GM21737 (cell line): ENCODE measurements around the gene DENND1A.

Experiments used
- ATAC-seq: cut with Tn5 transposase; IDR thresholded peaks from one replicate; pipeline ENCODE4 v1.9.1; 2021; ENCODE audit warnings: mild to moderate bottlenecking, moderate library complexity; ENCODE audit not compliant: unreplicated experiment

Gene DENND1A

DNA sequence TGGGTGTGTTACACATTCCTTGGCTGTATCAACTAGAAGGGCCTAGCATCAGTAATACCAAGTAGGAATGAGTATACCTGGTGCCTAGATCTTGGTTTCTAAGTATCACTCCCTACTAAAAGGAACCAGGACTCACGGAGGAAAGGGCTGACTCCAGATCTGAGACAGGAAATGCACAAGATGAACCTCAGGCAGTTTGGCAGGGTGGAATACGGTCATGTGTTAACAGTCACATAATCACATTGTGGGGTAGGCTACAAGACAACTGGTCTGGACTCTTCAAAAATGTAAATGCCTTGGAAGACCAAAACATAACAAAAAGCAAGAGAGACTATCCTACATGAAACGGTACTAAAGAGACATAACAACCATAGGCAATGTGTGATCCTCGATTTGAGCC lies 415.2 kb downstream of the DENND1A start:
- ATAC-seq, result no peak

DNA sequence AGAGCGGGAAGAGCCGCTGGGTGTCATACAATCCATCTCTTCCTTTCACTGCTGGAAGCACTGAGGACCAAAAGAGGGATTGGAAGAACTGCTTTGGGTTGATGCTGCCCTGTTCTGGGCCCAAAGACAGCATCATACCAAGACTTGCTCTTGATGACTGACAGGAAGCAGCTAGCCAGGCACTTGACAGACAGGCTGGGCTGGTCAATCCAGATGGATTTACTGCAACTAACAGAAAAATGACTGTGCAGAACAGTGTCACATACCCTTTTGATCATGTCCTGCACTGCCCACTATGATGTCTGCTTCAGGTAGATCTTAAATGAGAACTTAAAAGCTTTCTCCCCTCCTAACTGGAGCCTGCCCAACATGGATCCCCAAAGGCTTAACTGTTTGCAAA lies 416.4 kb downstream of the DENND1A start:
- ATAC-seq, result no peak

DNA sequence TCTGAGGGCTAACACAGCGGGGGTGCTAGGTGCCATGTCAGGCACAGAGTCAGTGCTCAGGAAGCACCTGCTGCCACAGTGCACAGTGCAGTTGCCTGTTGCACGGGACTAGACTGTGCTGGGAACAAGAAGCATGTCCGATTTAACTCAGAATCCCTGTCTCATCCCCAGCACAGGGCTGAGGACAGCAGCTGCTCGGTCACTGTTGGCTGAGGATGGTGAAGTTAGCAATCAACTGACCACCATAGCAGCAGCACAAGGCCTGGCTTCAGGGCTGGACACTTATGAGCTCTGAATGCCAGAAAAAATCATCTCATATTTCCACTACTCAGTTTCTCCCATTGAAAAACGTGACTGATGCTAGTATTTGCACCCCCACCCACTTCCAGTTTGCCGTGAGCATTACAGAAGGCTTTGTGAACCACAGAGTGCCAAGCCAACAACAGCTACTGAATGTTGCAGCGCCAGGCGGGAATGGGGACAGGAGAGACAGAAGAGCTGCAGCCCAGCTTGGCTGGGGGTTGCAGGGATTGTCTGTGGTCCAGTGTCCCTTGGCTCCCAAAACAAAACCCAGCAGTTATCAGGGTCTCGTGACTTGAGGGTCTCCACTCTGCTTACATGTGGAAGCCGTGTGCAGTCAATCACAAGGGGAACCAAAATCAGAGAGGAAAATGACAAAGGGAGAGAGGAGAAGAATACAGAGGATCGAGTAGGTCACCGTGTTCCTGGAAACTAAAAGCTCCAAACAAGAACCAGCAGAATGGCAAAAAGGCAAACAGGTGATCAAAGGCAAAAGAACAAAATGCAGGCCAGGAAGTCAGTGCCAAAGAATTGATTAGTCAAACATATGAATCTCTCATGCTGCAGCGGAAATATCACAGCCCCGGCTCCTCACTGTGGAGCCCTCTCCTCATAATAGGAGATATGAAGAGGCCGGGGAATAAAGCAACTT lies 418.3 kb downstream of the DENND1A start:
- ATAC-seq, result no peak

DNA sequence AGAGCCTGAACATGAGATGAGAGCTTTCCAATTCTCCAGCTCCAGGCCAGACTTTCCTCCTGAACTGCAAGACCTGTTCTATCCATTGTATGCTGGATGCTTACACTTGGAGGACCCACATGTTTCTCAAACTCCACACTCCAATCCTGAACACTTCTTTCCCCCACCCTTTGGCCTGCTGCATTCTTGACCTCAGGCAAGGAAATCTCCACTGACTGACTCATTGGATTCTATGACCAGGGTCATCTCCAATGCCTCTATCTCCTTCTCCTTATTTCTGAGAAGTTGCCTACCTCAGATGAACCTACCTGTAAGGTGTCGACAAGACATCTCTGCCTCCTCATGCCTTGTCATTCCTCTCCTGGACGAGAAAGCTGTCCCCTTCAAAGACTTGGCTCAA lies 420.3 kb downstream of the DENND1A start:
- no peak for ATAC-seq

DNA sequence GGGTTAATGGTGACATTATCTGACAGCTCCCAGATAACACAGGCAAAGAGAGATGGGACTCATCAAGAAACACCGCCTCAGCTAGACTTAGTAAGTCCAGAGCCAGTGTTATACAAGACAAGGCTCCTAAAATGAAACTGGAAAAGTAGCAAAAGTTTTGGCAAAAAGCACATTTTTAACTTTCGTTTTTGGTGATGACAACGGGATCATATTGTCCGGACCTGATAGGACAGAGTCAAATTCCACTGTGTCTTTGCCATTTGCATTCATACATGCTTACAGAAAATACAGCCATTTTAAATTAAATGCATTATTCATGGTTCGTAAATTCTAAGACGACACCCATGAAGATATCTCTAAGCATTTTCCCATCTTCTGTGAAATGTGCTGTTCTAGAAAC lies 421.9 kb downstream of the DENND1A start:
- no peak for ATAC-seq

DNA sequence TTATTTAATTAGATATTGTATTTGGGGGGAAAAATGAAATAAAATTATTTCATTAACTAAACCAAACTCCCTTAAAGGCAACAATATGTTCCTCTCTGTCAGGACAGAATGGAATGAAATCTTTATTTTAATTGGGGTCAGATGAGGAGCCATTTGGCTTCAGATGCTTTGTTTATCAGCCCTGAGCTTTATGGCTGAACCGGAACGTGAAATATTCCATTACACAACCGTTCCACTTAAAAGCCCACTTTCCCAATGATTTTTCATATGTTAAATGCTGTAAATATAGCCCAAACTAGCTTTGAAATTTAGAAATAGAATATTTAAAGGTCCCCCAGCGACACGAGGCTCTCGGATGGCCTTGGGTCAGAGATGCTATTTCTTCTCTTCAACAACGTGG lies 424.4 kb downstream of the DENND1A start:
- ATAC-seq, result no peak

DNA sequence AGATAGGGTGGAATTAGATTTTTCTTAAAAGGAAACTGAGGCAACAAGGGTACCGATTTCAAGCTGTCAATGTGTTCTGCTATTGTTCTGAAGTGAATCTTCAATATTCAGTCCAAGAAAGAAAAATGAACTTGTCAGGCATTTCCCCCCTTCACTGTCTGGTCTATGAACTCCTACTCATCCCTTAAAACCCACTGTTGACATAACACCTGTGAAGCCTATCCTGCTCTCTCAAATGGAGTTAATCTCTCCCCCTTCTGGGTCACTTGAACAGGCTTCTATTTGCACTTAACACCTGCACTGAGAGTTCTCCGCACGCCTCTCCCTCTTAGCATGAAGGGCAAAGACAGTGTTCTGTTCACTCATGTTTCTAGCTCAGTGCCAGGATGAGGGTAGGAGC lies 429.6 kb downstream of the DENND1A start:
- ATAC-seq, result no peak

DNA sequence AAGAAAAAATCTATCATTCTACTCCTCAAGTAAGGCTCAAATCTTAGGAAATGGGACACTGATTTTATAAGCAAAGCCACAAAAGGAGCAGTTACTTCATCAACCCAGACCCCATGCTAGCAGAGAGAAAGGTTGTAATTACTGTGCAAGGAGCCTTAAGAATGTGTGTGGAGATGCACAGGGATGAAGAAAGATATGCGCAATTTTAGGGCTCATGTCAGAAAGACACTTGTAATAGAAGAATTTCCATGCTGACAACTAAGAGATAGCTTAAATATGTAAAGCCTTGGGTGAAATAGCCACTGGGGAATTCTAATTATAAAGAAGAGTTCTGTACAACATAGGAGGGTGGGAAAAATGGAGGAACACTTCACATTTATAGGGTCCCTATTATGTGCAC lies 432.1 kb downstream of the DENND1A start:
- ATAC-seq, result no peak

DNA sequence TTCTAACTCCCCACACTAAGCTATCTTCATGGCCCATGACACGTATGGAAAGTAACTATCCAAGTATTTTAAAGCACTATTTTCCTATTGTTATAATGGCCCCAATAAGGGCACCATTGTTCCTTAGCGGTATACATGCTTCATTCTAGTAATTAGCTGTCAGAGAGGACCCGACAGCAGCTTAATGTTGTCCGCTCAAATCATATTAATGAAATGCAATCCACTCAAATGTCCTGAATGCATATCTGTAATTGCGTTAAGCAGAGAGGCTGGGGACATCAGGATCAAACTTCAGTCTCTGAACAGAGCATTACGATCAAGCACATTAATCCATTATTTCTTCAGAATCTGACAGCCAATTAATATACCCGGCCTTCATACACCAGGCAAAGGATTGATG lies 434.2 kb downstream of the DENND1A start:
- ATAC-seq, result no peak

DNA sequence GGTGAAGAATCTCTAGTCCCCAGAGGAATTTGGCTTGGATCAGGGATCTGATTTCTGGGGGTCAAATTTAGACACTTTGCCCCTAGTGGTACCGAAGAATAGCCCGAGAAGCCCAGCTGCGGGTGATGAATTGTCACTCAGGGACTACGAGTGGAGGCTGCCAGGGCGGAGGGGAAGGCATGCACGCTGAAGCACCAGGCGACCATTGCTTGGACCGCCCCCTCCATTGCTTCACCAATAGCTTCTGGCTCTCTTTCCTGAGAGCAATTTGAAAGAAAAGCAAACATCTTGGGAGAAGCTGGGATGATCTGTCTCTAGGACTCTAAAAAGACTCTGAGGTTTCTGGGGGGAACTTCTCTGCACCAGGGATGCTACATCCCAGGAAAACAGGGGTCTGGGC lies 436.3 kb downstream of the DENND1A start:
- ATAC-seq, result no peak

DNA sequence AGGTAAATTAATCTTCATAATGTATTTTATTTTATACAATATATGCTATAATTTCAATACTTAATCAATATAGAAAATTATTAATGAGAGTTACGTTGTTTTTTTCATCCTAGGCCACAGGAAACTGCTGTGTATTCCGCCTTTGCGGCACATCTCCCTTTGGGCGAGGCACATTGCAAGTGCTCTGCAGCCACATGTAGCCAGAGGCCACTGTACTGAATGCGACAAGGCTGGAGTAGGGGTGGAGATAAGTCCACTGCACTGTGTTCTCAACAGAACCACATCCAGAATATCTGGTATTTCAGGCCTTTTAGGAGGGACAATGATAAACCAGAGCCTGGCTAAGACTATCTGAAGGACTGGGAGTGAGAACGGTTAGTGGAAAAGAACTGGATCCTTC lies 439.2 kb downstream of the DENND1A start:
- ATAC-seq, result no peak

DNA sequence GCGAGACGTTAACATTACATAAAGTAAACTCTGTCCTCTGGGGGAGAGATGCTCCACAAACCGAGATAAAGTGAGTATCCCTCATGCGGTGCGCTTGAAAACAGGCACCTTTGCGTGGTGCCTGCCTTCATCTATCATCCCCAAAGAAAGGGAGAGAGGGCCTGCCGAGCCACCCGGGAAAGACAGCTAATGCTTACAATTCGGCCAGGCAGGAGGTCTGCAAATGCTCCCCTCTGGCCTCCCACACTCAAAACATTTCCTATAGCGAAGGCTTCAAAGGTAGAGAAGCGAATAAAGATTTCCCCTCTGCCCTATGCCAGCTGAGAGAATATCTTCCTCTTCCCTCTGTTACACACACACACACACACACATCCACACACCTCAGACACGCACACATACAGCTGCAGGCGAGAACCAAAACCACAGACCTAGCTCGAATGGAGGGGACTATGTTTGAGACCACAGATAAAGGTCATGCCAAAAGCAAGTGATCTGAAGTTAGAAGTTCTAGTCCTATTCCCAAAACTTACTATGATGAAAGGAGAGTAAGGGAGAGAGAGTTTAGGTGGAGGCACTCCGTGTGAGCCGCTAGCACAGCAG lies 441.1 kb downstream of the DENND1A start:
- no peak for ATAC-seq

DNA sequence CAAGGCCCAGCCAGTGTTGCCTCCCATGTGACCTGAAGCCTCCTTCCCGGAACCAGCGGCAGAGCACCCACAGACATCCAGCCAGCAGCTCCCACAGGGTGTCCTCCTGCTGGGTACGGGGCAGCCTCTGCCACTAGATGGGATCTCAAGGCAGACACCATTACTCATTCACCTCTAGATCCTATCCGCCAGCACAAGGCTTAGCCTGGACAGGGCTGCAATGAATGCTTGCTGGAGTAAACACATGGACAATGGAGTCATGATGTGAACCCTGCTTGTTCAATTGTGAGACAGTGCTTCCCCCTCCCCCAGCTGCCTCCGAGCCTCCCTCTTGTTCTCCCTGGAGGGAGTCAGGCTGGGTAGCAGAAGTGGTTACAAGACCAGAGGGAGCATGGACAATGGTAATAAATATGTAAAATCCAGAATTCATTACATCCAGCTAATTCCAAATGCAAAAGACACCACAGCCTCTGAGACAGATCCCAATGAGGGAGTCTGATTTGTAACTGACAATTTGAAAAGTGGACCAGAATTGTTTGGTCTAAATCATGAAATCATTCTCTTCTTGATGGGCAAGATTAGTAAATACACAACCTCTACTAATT lies 441.9 kb downstream of the DENND1A start:
- no peak for ATAC-seq

DNA sequence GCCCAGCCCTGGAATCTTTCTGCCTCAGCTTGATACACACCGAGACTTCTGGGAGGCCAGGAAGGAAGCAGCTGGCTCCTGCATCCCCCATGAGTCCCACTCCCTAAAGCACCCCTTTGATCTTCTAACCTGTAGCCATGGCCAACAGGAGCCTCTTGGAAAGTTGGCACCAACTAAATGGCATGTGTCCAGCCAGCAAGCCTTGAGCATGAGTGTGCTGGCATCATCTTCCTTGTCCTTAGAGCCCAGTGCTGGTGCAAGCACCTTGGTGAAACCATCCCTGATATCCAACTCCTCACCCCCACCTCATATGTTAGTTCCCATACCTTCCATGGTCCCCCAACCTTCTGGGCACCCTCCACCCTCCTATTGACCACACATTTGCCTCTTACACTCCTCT lies 443.5 kb downstream of the DENND1A start:
- no peak for ATAC-seq

DNA sequence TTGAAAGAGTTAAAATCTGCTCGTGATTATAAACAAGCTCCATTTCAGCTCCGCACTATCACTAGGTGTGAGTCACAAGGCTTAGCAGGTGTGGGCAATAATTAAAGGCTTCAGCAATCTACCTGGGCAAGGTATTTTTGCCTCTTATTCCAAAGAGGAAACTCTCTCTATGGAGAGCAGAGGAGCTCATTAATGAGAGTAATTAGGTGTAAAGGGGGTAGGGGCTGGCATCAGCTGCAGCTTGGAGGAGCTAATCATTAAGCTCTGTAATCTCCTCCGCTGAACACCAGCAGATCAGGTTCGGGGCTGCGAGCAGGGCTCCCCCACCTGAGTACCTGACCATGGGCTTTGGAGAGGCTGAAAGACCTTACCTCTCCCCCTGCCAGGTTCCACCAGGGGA lies 444.7 kb downstream of the DENND1A start:
- ATAC-seq, result no peak

DNA sequence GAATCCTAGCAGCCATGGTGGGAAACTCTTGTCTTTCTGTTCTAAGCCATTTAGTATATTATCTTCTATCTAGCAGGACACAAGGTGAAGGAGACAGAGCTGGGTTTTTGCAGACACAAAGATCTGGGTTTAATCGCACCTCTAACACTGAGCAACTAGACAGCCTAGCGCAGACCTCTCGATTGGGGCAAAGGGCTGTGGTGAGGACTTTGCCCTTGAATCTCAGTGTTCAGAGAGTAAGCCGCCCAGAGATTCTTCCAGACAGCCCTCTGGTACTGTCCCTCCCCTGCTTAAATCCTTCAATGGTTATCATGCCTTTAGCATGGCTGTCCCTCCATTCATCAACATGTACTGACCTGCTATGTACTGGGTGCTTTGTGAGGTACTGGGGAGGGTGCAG lies 445.8 kb downstream of the DENND1A start:
- ATAC-seq, result no peak

DNA sequence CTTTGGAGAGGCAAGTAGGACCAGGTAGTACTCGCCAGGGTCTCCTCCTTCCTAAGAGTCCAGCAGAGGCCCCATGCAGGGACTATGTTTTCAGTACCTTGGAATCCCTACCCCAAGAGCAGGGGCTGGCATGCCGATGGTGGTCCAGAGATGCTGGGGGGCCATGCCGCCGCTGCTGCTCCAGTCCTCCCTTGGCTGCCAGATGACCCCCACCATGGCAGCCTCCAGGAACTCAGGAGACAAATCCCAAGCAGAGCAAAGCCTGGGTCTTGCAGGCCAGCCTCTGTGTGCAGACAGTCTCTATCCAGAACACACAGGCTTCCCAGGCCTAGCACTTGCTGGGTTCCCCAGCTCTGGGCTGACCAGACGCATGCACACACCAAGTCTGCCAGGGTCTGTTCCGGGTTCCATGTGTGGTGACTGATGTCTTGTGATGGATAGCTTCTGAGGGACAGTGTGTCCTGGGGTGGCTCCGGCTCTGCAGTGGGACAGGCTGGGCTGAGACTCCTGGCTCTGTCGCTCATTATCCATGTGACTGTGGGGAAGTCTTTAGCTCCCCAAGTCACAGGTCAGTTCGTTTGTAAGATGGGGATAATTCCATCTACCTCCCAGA lies 446.6 kb downstream of the DENND1A start:
- ATAC-seq, result no peak

DNA sequence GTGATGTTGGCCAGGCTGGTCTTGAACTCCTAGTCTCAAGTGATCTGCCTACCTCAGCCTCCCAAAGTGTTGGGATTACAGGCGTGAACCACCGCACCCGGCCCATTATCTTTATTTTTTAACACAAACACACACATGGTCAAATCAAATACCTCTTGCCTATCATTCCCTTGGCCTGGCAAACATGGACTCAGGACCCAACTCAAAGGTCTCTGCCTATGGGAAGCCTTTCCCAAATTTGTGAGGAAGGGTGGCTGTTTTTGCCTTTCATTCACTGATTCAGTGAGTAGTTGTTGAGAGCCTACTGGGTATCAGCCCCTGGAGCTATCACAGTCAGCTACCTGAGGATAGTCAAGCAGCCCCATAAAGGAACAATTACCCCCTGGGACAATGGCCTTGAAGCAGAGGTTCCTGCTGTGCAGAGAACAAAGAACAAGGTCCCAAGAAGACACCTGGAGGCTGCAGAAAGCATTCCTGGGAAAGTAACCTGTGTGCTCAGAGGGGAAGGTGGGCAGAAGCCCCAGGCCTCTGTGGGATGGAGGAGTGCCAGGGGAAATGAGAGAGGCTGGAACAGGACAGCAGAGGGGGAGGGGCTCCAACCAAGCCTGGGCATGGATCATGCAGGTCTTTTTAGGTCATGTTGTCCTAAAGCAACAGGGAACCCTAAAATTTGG lies 447.5 kb downstream of the DENND1A start:
- ATAC-seq, result no peak

DNA sequence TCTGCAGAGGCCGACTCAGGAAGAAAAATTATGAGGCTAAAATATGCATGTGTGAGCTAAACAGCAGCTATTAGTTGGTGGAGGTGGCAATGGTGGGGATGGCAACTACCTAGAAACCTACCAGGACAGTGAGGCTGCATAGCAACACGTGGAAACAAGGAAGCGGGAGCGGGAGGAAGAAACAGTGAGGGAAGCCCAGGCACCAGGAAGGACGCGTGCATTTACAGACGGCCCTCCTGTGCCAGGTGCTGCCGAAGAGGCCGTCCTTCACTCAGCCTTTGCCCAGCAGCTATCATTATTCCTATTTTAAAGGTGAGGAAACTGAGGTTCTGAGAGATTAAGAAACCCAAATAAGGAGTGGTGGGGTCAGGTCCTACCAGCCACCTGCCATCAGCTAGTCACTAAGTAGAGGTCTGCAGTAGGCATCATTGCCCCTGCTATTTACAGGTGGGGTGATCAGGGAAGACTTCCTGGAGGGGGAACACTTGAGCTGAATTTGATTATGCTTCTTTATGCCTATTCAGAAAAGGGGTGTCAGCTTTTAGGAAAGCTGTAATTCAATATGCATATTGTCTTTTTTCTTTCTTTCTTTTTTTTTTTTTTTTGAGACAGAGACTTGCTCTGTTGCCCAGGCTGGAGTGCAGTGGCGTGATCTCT lies 448.6 kb downstream of the DENND1A start:
- ATAC-seq, result no peak

DNA sequence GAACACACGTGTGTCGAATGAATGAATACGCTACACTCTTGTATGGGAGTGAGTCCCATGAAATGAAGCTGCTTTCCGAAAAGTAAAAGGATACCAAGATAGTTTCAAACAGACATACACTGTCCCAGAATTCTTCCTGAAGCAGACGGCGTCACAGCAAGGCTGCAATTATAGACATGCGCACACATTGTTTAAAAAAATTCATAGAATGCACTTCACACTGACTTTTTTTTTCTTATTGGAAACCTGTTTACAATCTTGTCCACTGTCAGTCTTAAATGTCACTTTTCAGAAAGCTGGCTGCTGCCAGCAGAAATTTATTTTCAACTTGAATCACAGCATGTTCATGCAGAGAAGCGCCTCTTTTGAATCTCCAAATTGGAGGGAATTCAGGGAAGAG lies 449.1 kb downstream of the DENND1A start:
- no peak for ATAC-seq

DNA sequence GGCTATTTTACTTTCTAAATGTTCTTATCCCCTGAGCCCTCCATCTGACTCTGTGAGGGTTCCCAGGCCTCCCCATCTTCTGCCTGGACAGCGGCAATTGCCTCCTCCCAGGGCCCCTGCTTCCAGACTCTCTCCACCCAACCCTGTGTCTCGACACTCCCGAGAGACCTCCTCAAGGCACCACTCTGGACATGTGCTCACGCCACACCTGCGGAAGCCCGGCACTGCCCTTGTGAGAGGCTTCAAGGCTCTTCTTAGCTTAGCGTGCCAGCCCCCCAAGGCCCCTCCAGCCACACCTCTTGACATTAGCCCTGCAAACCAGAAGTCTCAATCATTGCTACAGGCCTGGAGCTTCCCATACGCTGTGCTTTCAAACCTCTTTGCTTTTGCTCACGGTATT lies 449.8 kb downstream of the DENND1A start:
- ATAC-seq, result no peak
